Raji (cell line): ENCODE results near the gene CDH8.

Source experiments
- POLR2A ChIP-seq: IDR thresholded peaks from 2 replicates; pipeline ENCODE4 v1.6.1; 2011; ENCODE audit warnings: low read depth, low read length, control low read depth; ENCODE audit not compliant: insufficient read depth

CDH8 gene

GRCh38 chr16:61842666-61843065, 193.6 kb downstream of the CDH8 start:
- TF ChIP-seq POLR2A = no peak

- no peak for TF ChIP-seq POLR2A
Observed at GRCh38 chr16:61836804-61837393, 199.3 kb downstream of the CDH8 start.

GRCh38 chr16:61834082-61834481, 202.2 kb downstream of the CDH8 start:
- no peak for TF ChIP-seq POLR2A

GRCh38 chr16:61831351-61831917, 204.8 kb downstream of the CDH8 start:
- TF ChIP-seq POLR2A = no peak

- TF ChIP-seq POLR2A = no peak
Observed at GRCh38 chr16:61829631-61830030, 206.6 kb downstream of the CDH8 start.

- no peak for TF ChIP-seq POLR2A
Observed at GRCh38 chr16:61823326-61823725, 212.9 kb downstream of the CDH8 start.

- TF ChIP-seq POLR2A = no peak
Observed at GRCh38 chr16:61820820-61821219, 215.4 kb downstream of the CDH8 start.

GRCh38 chr16:61820398-61820797, 215.8 kb downstream of the CDH8 start:
- no peak for TF ChIP-seq POLR2A

- no peak for TF ChIP-seq POLR2A
Observed at GRCh38 chr16:61818850-61819249, 217.4 kb downstream of the CDH8 start.

- TF ChIP-seq POLR2A = no peak
Observed at GRCh38 chr16:61817583-61818278, 218.5 kb downstream of the CDH8 start.

- no peak for TF ChIP-seq POLR2A
Observed at GRCh38 chr16:61814726-61815347, 221.4 kb downstream of the CDH8 start.

GRCh38 chr16:61813339-61813738, 222.9 kb downstream of the CDH8 start:
- TF ChIP-seq POLR2A = no peak

GRCh38 chr16:61812251-61812650, 224.0 kb downstream of the CDH8 start:
- TF ChIP-seq POLR2A = no peak

GRCh38 chr16:61807551-61807950, 228.7 kb downstream of the CDH8 start:
- TF ChIP-seq POLR2A = no peak

GRCh38 chr16:61798741-61799140, 237.5 kb downstream of the CDH8 start:
- no peak for TF ChIP-seq POLR2A

GRCh38 chr16:61797961-61798507, 238.2 kb downstream of the CDH8 start:
- no peak for TF ChIP-seq POLR2A
